Germinal center (tissue), 1 donor: ENCODE measurements around the gene MINDY4.
A peak's percentile ranks its signal among the peaks of the same experiment; 100 is the strongest.

Source experiments
- DNase-seq: peaks from one replicate; pipeline ENCODE4 v3.0.0; 2012; ENCODE audit warnings: mixed read lengths, low spot score

The MINDY4 gene

GRCh38 chr7:30932562-30932961 lies 161.3 kb downstream of the MINDY4 start:
- no peak for DNase-seq

- no peak for DNase-seq
Observed at GRCh38 chr7:30933124-30933974, 162.1 kb downstream of the MINDY4 start.

- no peak for DNase-seq
Observed at GRCh38 chr7:30934225-30934624, 163.0 kb downstream of the MINDY4 start.

GRCh38 chr7:30934732-30935568 lies 163.7 kb downstream of the MINDY4 start:
- no peak for DNase-seq

GRCh38 chr7:30935569-30935877 lies 164.3 kb downstream of the MINDY4 start:
- no peak for DNase-seq

- DNase-seq = no peak
Observed at GRCh38 chr7:30936650-30937245, 165.5 kb downstream of the MINDY4 start.

- DNase-seq = no peak
Observed at GRCh38 chr7:30937416-30937815, 166.2 kb downstream of the MINDY4 start.

GRCh38 chr7:30938435-30939316 lies 167.5 kb downstream of the MINDY4 start:
- peak; percentile 77 for DNase-seq

GRCh38 chr7:30941582-30942323 lies 170.5 kb downstream of the MINDY4 start:
- DNase-seq = no peak
